Psoas muscle (tissue), 8 donors: ENCODE results near the gene LARP1B. TPM values are rescaled to one million over a fixed set of nuclear protein-coding genes. Genes with fewer than 3 reads are reported as not detected.

ENCODE experiments used
- ATAC-seq, 4 donors: fragments of 200-7000 bp; cut with Tn5 transposase; one replicate each; pipeline ENCODE4 v1.9.1; 2020; ENCODE audit warnings: moderate library complexity in 3 of 4, mild to moderate bottlenecking in 2 of 4
- DNase-seq, 2 donors: peaks; one replicate each; pipeline ENCODE4 v3.0.0-alpha.2; 2020
- H3K27ac ChIP-seq: fragments of 200-600 bp; one replicate; pipeline ENCODE4 v1.8.0; 2022
- H3K27me3 ChIP-seq, 3 donors: fragments of 200-600 bp in 1 of 3; one replicate each; pipeline versions ENCODE4 v1.6.1 to v1.8.0; 2013 to 2022; ENCODE audit warnings: low read length in 2 of 3, mild to moderate bottlenecking in 2 of 3, moderate library complexity in 1 of 3; ENCODE audit not compliant: insufficient read depth in 3 of 3
- H3K36me3 ChIP-seq, 2 donors: fragments of 200-600 bp in 1 of 2; one replicate each; pipeline versions ENCODE4 v1.6.1 to v1.8.0; 2013 to 2022; ENCODE audit warnings: low read depth in 1 of 2, mild to moderate bottlenecking in 1 of 2, moderate library complexity in 1 of 2; ENCODE audit not compliant: insufficient read depth in 1 of 2
- H3K4me1 ChIP-seq: fragments of 200-600 bp; one replicate; pipeline ENCODE4 v1.8.0; 2022
- H3K4me3 ChIP-seq: fragments of 200-600 bp; one replicate; pipeline ENCODE4 v1.8.0; 2022; ENCODE audit warnings: mild to moderate bottlenecking
- H3K9me3 ChIP-seq: fragments of 200-600 bp; one replicate; pipeline ENCODE4 v1.8.0; 2022
- CTCF ChIP-seq: fragments of 200-600 bp; IDR thresholded peaks from one replicate; pipeline ENCODE4 v1.8.0; 2022; ENCODE audit warnings: antibody characterized with exemption
- WGBS, 3 donors: extraction: QIAGEN DNeasy Blood & Tissue Kit; methylation state at CpG; one replicate each; pipeline versions ENCODE4 v1.1.6 to v1.1.7; 2013; 5-methylcytosine and 5-hydroxymethylcytosine counted together
- intact Hi-C, 2 donors: fragments of 100-400 bp; cut with DNase I; formaldehyde crosslinking; loops; one replicate each; pipeline versions ENCODE4 v1.11.0 to v1.14.2; 2022
- long read RNA-seq, 2 donors: library from polyadenylated mRNA; unstranded; transcript quantifications; one replicate each; pipeline ENCODE4 v2.0.0, GENCODE V29; 2021
- polyA plus RNA-seq, 3 donors: library from polyadenylated mRNA; stranded (reverse); fragments of 200-250 nt; gene quantifications; one replicate each; pipeline ENCODE4 v1.2.3, GENCODE V29; 2013
- total RNA-seq, 4 donors: library from RNA; stranded (reverse); fragmentation: NEBNext Ultra II Directional in 2 of 4; extraction: Animal tissue kit (Norgen Biotek cat#: 25700) in 2 of 4; gene quantifications; one replicate each; pipeline versions ENCODE4 v1.2.1 to v1.2.4, GENCODE V29; 2021 to 2023
- donor health status: healthy with polysubstance abuse.
- donor health status: DM: no; HTN: no; CAD: no; lungs with moderate emphysema.
- donor health status: Bipolar disorder and iron deficiency.
- donor health status: healthy.
- donor health status: DM: yes; HTN: yes; CAD: no.
- donor health status: DM: no; HTN: no; CAD: no.
- donor health status: DM: no; HTN: no; CAD: no.
- donor health status: DM: yes; HTN: yes; CAD: no.

LARP1B gene
- 10 to 100 TPM; 13.3 to 23.6 (median 20.1) TPM for total RNA-seq
- 10 to 100 TPM in 2 of 3 donors, 1 to 10 TPM in 1; 8.3 to 19.4 (median 11.7) TPM for polyA plus RNA-seq
- long read RNA-seq, donor 1, transcript LARP1B-202 (10 exons, 2,151 nt) = major isoform, 9 of 31 reads
- long read RNA-seq, donor 1, partial matches to known transcripts = 12 of 31 reads
- long read RNA-seq, donor 1, other reads (novel, unspliced or antisense) = 3 of 31 reads
- long read RNA-seq, donor 2, transcript LARP1B-202 (10 exons, 2,151 nt) = major isoform, 17 of 60 reads
- long read RNA-seq, donor 2, transcript LARP1B-211 (10 exons, 2,563 nt) = minor isoform, 8 of 60 reads
- long read RNA-seq, donor 2, transcript LARP1B-203 (9 exons, 2,707 nt) = minor isoform, 5 of 60 reads
- long read RNA-seq, donor 2, partial matches to known transcripts = 22 of 60 reads
- long read RNA-seq, donor 2, other reads (novel, unspliced or antisense) = 7 of 60 reads

- WGBS, 3 donors = 0 to 1% (median 0%) methylated on average over 61 to 112 of the region's 112 CpGs
- Histone ChIP-seq H3K36me3 (no peaks in the 10 kb centered on the region), H3K4me1 (peaks cover 21% of the 10 kb centered on the region), H3K4me3 (peak within 1 kb of the TSS; percentile 84), H3K27me3 (no peaks in the 10 kb centered on the region), H3K27ac (peak within 1 kb of the TSS; percentile 97), H3K9me3 (no peaks in the 10 kb centered on the region)
- ATAC-seq = peak; percentile 95 to 97 (median 96)
- peak; percentile 96 to 98 for DNase-seq
- intact Hi-C loops = loop anchor here in 1 of 2 donors (2.0 to 5.0 kb wide), 2 partner anchors 96 to 279 kb away; partner anchors contain the start of genes ABHD18, HSPA4L and MFSD8
- no peak for TF ChIP-seq CTCF
Measured at GRCh38 chr4:128060699-128061565, at the start of gene LARP1B. TSS of gene LARP1B (plus strand) at chr4:128061312. CDS start at chr4:128074952, 13,640 bp downstream.

- Histone ChIP-seq H3K27me3 (no peaks in the 10 kb centered on the region), H3K27ac (no peak overlapping the region), H3K4me3 (no peak overlapping the region), H3K36me3 (peaks cover 6 to 92% of the 10 kb centered on the region in 2 donors), H3K9me3 (no peaks in the 10 kb centered on the region), H3K4me1 (no peaks in the 10 kb centered on the region)
- no peak for ATAC-seq
- intact Hi-C loops = no loop called here
- TF ChIP-seq CTCF = no peak
- DNase-seq = no peak
Measured at GRCh38 chr4:128025319-128025718, 35.8 kb upstream of the LARP1B start.

GRCh38 chr4:128029907-128030306, 31.2 kb upstream of the LARP1B start:
- no peak for TF ChIP-seq CTCF
- WGBS, 3 donors = 97 to 100% (median 99%) methylated on average over 4 of the region's 4 CpGs
- no peaks in the 10 kb centered on the region for H3K9me3 ChIP-seq
- no peak overlapping the region for H3K27ac ChIP-seq
- H3K4me3 ChIP-seq = no peak overlapping the region
- no peaks in the 10 kb centered on the region for H3K4me1 ChIP-seq
- ATAC-seq (no peak), DNase-seq (no peak)
- peaks cover 0 to 71% of the 10 kb centered on the region in 2 donors for H3K36me3 ChIP-seq
- no peaks in the 10 kb centered on the region for H3K27me3 ChIP-seq
- intact Hi-C loops = no loop called here

- ATAC-seq = no peak
- Histone ChIP-seq H3K27me3 (no peaks in the 10 kb centered on the region), H3K4me3 (no peak overlapping the region), H3K9me3 (no peaks in the 10 kb centered on the region), H3K27ac (no peak overlapping the region), H3K36me3 (peaks cover 0 to 69% of the 10 kb centered on the region in 2 donors), H3K4me1 (no peaks in the 10 kb centered on the region)
- intact Hi-C loops = no loop called here
- DNase-seq = no peak
- WGBS, 3 donors = 85 to 86% (median 86%) methylated on average over 3 of the region's 3 CpGs
- TF ChIP-seq CTCF = no peak
Measured at GRCh38 chr4:128031756-128032384, 29.2 kb upstream of the LARP1B start.
